CD4-positive, alpha-beta T cell treated with Interleukin-4 for 1 hour (primary cell): ENCODE data around the gene C1orf122.

Experiments used
- DNase-seq, 2 donors: peaks; one replicate each; pipeline ENCODE4 v3.0.0-alpha.2; 2020 to 2022

Gene C1orf122

GRCh38 chr1:37846647-37847339, 39.2 kb downstream of the C1orf122 start:
- no peak for DNase-seq

DNA sequence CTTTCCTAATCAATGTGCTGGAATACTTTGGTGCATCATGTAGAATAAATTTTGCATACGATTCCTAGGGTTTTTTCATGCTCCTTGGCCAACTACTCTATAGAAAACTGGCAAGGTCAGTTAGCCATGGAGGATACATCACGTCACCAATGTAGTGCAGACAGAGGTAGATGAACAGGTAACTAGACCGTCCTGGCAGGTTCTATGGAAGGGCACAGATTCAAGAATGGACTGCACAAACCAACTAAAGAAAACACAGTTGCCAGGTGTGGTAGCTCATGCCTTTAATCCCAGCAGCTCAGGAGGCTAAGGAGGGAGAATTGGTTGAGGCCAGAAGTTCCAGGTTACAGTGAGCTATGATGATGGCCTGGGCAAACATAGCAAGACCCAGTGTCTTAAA, 41.9 kb downstream of the C1orf122 start:
- DNase-seq: no peak

DNA sequence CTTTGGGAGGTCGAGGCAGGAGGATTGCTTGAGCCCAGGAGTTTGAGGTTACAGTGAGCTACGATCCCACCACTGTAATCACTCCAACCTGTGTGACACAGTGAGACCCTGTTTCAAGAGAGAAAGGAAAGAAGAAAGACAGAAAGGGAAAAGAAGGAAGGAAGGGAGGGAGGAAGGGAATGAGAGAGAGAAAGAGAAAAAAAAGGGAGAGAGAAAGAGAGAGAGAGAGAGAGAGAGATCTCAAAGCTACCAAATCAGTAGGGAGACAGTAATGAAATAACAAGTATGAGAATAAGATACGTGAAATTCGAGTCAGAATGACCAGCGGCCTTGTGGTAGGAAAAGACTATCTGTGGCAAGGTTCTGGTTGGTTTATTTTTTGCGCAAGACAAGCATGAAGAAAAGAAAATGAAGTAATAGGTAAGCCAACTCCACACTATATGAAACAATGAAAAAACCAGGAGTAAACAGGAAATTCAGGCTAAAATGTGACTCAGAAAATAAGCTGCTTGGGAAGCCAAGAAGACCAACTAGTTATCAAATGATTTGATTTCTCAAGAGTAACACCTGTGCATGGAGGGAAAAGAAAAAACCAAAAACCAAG, 42.9 kb downstream of the C1orf122 start:
- DNase-seq: no peak

- no peak for DNase-seq
Measured at GRCh38 chr1:37851262-37851661, 43.7 kb downstream of the C1orf122 start.

- DNase-seq: no peak
Measured at GRCh38 chr1:37851782-37852210, 44.2 kb downstream of the C1orf122 start.

DNA sequence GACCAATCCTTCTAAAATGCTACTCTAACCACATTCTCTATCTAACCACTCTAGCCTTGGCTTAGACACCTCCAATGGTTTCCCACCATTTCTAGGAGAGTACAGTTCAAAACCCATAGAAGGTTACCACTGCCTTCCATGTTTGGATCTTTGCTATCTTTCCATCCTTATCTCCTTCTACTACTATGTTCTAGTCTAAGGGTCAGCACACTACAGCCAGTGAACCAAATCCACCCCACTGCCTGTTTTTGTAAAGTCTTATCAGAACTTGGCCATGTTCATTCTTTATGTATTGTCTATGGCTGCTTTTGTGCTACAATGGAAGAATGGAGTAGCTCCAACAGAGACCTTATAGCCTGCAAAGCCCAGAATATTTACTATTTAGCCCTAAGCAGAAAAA, 45.6 kb downstream of the C1orf122 start:
- no peak for DNase-seq

DNA sequence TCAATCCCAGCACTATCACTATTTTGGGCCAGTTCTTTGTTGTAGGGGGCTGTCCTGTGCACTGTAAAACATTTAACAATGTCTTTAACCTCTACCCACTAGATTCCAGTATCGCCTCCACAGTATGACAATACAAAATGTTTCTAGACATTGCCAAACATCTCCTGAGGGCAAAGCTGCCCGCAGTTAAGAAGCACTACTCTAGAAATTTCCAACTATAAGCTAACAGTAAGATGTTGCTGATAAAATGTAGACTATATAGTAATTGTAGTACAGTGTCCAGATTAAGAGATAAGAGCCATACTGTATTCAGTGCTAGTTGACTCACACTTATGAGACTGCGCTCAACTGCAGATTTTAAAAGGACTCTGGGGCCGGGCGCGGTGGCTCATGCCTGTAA, 46.8 kb downstream of the C1orf122 start:
- no peak for DNase-seq
